GM12878 (cell line): Measurements from ENCODE around the gene RABEP2.

Experiments
- ATF7 ChIP-seq: fragments of 450-650 bp; IDR thresholded peaks from 2 replicates; pipeline ENCODE4 v1.6.1; 2016; ENCODE audit warnings: low read depth, mild to moderate bottlenecking
- EP300 ChIP-seq, 2 experiments: fragments of 150-350 bp in 1 of 2; IDR thresholded peaks; 2 replicates each; pipeline ENCODE4 v1.6.1; 2011 to 2012; ENCODE audit warnings: low read depth in 2 of 2, low read length in 2 of 2, borderline replicate concordance in 1 of 2, improper control_type of control experiment in 1 of 2, inconsistent platforms in 1 of 2; ENCODE audit not compliant: control insufficient read depth in 1 of 2
- NR2C2 ChIP-seq: IDR thresholded peaks from 2 replicates; pipeline ENCODE4 v1.6.1; 2011; ENCODE audit warnings: borderline replicate concordance, low read depth; ENCODE audit not compliant: control insufficient read depth, insufficient read length
- POLR2A ChIP-seq: IDR thresholded peaks from 2 replicates; pipeline ENCODE4 v1.6.1; 2011; ENCODE audit warnings: low read depth, mild to moderate bottlenecking, low read length
- STAT3 ChIP-seq: IDR thresholded peaks from 2 replicates; pipeline ENCODE4 v1.6.1; 2011; ENCODE audit warnings: low read depth, low read length, improper control_type of control experiment
- TF ChIP-seq, protein P1 (sequence below), 3 experiments: IDR thresholded peaks in 2 of 3; conservative IDR thresholded peaks in 1 of 3; 2 replicates each; pipeline ENCODE4 v1.5.1; 2011; ENCODE audit warnings: low read depth in 3 of 3, low read length in 3 of 3, mild to moderate bottlenecking in 3 of 3, control low read depth in 2 of 3, moderate library complexity in 2 of 3, inconsistent platforms in 1 of 3, mixed read lengths in 1 of 3; ENCODE audit not compliant: control insufficient read depth in 2 of 3, insufficient read depth in 1 of 3; ENCODE audit errors: extremely low read depth in 1 of 3

- no peak for TF ChIP-seq ATF7
- TF ChIP-seq POLR2A, result no peak
- TF ChIP-seq STAT3, result no peak
- TF ChIP-seq, protein P1, sequence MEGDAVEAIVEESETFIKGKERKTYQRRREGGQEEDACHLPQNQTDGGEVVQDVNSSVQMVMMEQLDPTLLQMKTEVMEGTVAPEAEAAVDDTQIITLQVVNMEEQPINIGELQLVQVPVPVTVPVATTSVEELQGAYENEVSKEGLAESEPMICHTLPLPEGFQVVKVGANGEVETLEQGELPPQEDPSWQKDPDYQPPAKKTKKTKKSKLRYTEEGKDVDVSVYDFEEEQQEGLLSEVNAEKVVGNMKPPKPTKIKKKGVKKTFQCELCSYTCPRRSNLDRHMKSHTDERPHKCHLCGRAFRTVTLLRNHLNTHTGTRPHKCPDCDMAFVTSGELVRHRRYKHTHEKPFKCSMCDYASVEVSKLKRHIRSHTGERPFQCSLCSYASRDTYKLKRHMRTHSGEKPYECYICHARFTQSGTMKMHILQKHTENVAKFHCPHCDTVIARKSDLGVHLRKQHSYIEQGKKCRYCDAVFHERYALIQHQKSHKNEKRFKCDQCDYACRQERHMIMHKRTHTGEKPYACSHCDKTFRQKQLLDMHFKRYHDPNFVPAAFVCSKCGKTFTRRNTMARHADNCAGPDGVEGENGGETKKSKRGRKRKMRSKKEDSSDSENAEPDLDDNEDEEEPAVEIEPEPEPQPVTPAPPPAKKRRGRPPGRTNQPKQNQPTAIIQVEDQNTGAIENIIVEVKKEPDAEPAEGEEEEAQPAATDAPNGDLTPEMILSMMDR (IDR thresholded peaks at IDR 0.05 in 2 of 3, conservative IDR thresholded peaks at IDR 0.05 in 1 of 3; ENCODE audit: control insufficient read depth in 2 of 3, extremely low read depth in 1 of 3, insufficient read depth in 1 of 3, low read depth in 3 of 3, low read length in 3 of 3), result no peak
- no peak for TF ChIP-seq NR2C2
- no peak for TF ChIP-seq EP300 (IDR thresholded peaks at IDR 0.05; ENCODE audit: borderline replicate concordance in 1 of 2, control insufficient read depth in 1 of 2, low read depth in 2 of 2, low read length in 2 of 2)
These were observed 46.7 kb downstream of the RABEP2 start, which contains the start of gene ATP2A1 for GRCh38 chr16:28878083-28878926.
